ENCODE measurements around the gene TBCD.

TBCD gene

DNA sequence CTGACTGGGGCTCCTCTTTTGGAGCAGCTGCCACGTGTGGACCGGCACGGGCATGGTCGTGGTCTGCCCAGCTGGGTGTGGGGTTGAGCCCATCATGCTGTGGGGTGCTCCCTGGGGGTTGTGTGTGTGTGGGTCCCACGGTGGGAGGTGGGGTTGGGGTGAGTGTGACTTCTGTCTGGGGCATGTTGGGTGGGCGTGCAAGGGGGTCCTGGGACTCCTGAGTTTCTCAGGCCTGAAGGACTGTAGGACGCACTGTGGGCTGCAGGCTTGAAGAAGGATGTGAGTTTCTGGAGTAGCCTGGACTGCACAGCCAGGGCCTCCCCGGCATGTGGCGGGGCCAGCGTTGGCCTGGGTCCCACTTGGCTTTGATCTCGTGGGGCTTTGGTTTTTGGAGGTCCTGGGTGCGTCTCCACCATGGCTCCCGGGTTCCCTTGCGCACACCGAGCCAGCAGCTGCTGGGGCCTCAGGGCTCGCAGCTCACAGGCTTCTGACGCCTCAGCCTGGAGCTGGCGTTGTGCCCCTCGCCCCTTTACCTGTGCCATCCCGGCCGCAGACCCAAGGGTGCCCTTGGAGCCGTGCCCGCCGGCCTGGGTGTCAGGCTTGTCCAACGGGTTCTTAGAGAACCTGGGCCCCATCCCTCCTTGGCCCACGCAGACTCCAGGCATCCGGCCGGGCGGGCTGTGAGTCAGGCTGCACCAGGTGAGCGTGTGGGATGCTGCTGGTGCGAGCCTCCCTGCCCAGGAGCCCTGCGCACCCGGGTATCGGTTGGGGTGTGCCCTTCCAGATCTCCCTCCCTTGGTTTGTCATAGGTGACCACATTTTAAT, 122.4 kb downstream of the TBCD start:
- no peak for DNase-seq (ENCODE audit: low read depth)
- H3K4me3 ChIP-seq (ENCODE audit: low read depth, low read length), result no peak overlapping the region

- H3K4me3 ChIP-seq (ENCODE audit: low read depth, low read length), result no peak overlapping the region
- DNase-seq (ENCODE audit: low read depth), result no peak
These were observed 123.6 kb downstream of the TBCD start for GRCh38 chr17:82875407-82875856.

- no peak overlapping the region for H3K4me3 ChIP-seq (ENCODE audit: low read depth, low read length)
- no peak for DNase-seq (ENCODE audit: low read depth)
These were observed 124.3 kb downstream of the TBCD start for GRCh38 chr17:82876149-82876548.

- H3K4me3 ChIP-seq (ENCODE audit: low read depth, low read length), result no peak overlapping the region
- DNase-seq (ENCODE audit: low read depth), result no peak
These were observed 124.9 kb downstream of the TBCD start for GRCh38 chr17:82876602-82877379.

DNA sequence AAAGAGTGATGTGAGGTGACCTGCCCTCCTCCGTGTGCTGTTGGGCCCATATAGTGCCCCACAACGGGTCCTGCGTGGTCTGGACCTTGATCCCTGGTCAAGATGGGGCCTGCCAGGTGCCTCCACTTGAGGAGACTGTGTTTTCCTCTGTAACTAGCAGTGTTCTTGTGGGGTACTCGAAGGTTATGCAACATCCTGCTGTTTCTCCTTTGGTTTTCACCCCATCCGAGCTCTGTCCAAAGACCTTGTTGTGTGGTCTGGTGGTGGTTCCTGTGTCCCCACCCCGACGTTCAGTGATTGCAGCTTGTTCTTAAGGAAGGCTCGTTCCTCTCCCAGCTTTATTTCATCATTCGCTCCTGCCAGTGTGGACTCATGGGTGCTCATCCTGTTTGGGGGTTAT, 126.7 kb downstream of the TBCD start:
- H3K4me3 ChIP-seq (ENCODE audit: low read depth, low read length), result no peak overlapping the region
- DNase-seq (ENCODE audit: low read depth), result no peak

GRCh38 chr17:82879241-82879640, 127.4 kb downstream of the TBCD start:
- no peak for DNase-seq (ENCODE audit: low read depth)
- no peak overlapping the region for H3K4me3 ChIP-seq (ENCODE audit: low read depth, low read length)

DNA sequence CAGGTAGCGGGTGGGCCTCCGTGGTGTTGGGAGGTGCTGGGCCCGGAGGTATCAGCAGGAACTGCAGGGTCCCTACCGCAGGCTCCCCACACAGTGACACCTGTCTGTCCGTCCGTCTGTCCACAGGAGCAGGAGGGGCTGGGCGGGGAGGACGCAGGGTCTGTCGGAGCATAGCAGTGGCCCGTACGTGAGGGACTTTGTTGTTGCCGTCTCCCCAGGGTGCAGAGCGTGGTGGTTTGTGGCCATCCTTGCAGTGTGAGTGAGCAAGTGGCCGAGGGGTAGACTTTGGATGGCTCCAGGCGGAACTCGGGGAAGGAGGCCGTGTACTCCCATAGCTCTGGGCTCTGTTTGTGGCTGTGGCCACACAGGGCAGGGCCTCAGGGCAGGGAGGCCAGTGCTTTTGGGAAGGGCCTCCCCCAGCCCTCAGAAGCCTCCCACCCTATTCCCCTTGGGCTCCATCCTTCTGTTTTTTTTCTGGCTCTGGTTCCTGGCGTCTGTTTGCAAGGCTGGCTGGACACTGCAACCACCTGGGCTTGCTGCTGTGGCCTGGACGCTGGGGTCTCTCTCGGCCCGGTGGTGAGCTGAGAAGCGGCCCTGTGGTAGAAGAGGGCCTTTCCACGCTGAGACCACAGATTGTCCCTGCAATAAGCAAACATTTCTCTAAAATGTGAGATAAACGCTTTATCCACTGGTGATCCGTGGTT, 128.9 kb downstream of the TBCD start:
- DNase-seq (ENCODE audit: low read depth), result no peak
- H3K4me3 ChIP-seq (ENCODE audit: low read depth, low read length), result no peak overlapping the region

GRCh38 chr17:82881324-82881823, 129.5 kb downstream of the TBCD start:
- no peak overlapping the region for H3K4me3 ChIP-seq (ENCODE audit: low read depth, low read length)
- no peak for DNase-seq (ENCODE audit: low read depth)

DNA sequence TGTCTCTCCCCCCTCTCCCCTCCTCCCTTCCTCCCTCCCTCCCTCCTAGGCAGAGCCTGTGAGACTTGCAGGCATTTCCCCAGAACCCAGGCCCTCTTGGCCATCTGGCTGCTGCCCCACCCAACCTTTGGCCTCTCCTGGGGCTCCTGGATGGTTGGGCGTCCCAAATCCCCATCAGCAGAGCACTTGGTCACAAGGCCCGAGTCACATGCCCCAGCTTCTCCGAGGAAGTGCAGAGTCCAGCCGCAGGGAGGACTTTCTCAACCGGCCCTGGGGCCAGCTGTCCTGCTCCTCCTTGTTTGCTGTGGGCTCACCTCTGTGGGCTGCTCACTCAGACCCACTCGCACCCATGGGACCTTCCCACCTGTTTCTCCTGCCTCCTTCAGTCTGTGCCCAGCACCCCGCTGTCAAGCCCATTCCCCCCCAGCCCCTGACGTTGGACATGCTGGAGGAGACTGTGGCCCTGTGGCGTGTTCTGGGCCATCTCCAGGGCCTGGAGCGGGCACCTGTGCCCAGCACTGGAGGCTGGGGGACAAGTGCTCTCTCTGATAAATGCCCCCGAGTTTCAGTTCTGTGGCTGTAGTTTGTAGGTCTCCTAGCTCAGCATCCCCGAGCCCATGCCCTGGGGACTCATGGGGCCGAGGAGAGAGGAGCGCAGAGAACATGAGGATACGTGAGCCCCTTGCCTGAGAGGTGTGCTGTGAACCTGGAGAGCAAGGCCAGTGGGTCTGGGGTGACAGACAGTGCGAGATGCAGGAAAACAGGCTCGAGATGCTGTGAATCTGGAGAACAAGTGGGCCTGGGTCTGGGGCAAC, 130.2 kb downstream of the TBCD start:
- no peak for DNase-seq (ENCODE audit: low read depth)
- H3K4me3 ChIP-seq (ENCODE audit: low read depth, low read length), result no peak overlapping the region

DNA sequence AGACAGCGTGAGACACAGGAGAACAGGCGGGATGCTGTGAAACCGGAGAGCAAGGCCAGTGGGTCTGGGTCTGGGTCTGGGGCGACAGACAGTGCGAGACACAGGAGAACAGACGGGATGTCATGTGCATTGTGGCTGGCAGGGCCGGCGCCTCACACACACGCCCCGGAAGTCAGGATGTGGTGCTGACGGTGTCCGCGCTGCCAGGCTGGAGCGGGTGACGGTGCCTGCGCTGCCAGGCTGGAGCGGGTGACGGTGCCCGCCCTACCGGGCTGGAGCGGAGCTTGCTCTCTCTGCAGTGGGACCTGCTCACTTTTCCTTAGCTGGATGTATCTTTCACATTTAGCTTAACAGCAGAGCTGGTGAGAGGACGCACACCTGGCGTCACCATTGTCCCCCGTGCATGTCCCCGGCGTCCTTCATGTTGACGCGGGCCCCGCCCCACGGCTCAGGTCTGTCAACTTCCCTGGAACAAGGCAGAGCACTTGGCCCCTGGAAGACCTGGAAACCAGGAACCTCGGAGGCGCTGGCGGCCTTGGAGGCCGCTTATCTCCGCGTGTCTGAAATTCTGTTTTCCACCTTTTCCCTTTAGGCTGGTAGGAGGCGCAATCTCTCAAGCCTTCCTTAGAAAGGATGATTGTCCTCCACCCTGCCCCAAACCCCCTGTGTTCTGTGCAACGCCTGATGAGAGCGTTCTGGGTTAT, 131.0 kb downstream of the TBCD start:
- DNase-seq (ENCODE audit: low read depth), result no peak
- H3K4me3 ChIP-seq (ENCODE audit: low read depth, low read length), result no peak overlapping the region

GRCh38 chr17:82883419-82884031, 131.7 kb downstream of the TBCD start:
- H3K4me3 ChIP-seq (ENCODE audit: low read depth, low read length), result no peak overlapping the region
- no peak for DNase-seq (ENCODE audit: low read depth)

- no peak for DNase-seq (ENCODE audit: low read depth)
- no peak overlapping the region for H3K4me3 ChIP-seq (ENCODE audit: low read depth, low read length)
These were observed 132.6 kb downstream of the TBCD start for GRCh38 chr17:82884341-82884969.

- H3K4me3 ChIP-seq (ENCODE audit: low read depth, low read length), result no peak overlapping the region
- DNase-seq (ENCODE audit: low read depth), result no peak
These were observed 133.1 kb downstream of the TBCD start for GRCh38 chr17:82884970-82885353.

- DNase-seq (ENCODE audit: low read depth), result no peak
These were observed 135.6 kb downstream of the TBCD start for GRCh38 chr17:82887255-82888164.

GRCh38 chr17:82888583-82889495, 137.0 kb downstream of the TBCD start:
- no peak overlapping the region for H3K4me3 ChIP-seq (ENCODE audit: low read depth, low read length)
- DNase-seq (ENCODE audit: low read depth), result no peak

More at GRCh38 chr17:82887255-82888164, 135.6 kb downstream of the TBCD start:
- H3K4me3 ChIP-seq (ENCODE audit: low read depth, low read length), result no peak overlapping the region
